Mesendoderm (in vitro differentiated cells): ENCODE data around the gene ZBTB24.

Experiments
- DNase-seq: peaks from one replicate; pipeline ENCODE4 v3.0.0; 2013
- H2AK5ac ChIP-seq: 2 replicates; pipeline ENCODE4 v1.6.1; 2013; ENCODE audit warnings: low read length, inconsistent platforms
- H2BK120ac ChIP-seq: 2 replicates; pipeline ENCODE4 v1.6.1; 2013; ENCODE audit warnings: low read depth, mild to moderate bottlenecking, low read length, moderate library complexity, mixed read lengths
- H2BK15ac ChIP-seq: replicated peaks from 2 replicates; pipeline ENCODE4 v1.6.1; 2013; ENCODE audit warnings: low read depth, mild to moderate bottlenecking, moderate library complexity
- H2BK5ac ChIP-seq: 2 replicates; pipeline ENCODE4 v1.6.1; 2013; ENCODE audit warnings: low read length, inconsistent platforms
- H3K18ac ChIP-seq: 2 replicates; pipeline ENCODE4 v1.6.1; 2013; ENCODE audit warnings: mild to moderate bottlenecking, low read length, mixed read lengths
- H3K23ac ChIP-seq: one replicate; pipeline ENCODE4 v1.6.1; 2013; ENCODE audit warnings: low read length
- H3K27ac ChIP-seq: 2 replicates; pipeline ENCODE4 v1.5.1; 2013; ENCODE audit warnings: low read depth, mild to moderate bottlenecking, inconsistent platforms, low read length, moderate library complexity
- H3K27me3 ChIP-seq: 2 replicates; pipeline ENCODE4 v1.6.1; 2013; ENCODE audit warnings: low read length, control low read depth, mild to moderate bottlenecking, inconsistent platforms; ENCODE audit not compliant: insufficient read depth, poor library complexity
- H3K36me3 ChIP-seq: 2 replicates; pipeline ENCODE4 v1.6.1; 2013; ENCODE audit warnings: low read length, inconsistent platforms; ENCODE audit not compliant: control insufficient read depth, insufficient read depth
- H3K4ac ChIP-seq: one replicate; pipeline ENCODE4 v1.6.1; 2013; ENCODE audit warnings: low read depth, mild to moderate bottlenecking, low read length, moderate library complexity
- H3K4me1 ChIP-seq: 2 replicates; pipeline ENCODE4 v1.6.1; 2013; ENCODE audit warnings: low read depth, low read length, inconsistent platforms; ENCODE audit not compliant: control insufficient read depth
- H3K4me2 ChIP-seq: 2 replicates; pipeline ENCODE4 v1.6.1; 2013; ENCODE audit warnings: low read length
- H3K4me3 ChIP-seq: 2 replicates; pipeline ENCODE4 v1.5.1; 2013; ENCODE audit warnings: mild to moderate bottlenecking, low read length
- H3K56ac ChIP-seq: one replicate; pipeline ENCODE4 v1.6.1; 2013; ENCODE audit warnings: low read length
- H3K79me1 ChIP-seq: 2 replicates; pipeline ENCODE4 v1.6.1; 2013; ENCODE audit warnings: low read length, inconsistent platforms
- H3K79me2 ChIP-seq: 2 replicates; pipeline ENCODE4 v1.6.1; 2013; ENCODE audit warnings: mild to moderate bottlenecking, low read length; ENCODE audit not compliant: control insufficient read depth, insufficient read depth
- H3K9ac ChIP-seq: 2 replicates; pipeline ENCODE4 v1.6.1; 2013; ENCODE audit warnings: low read length, inconsistent platforms
- H4K5ac ChIP-seq: one replicate; pipeline ENCODE4 v1.6.1; 2013; ENCODE audit warnings: low read length
- H4K8ac ChIP-seq: one replicate; pipeline ENCODE4 v1.6.1; 2013; ENCODE audit warnings: low read depth, mild to moderate bottlenecking, control low read depth, low read length, moderate library complexity
- WGBS: extraction: QIAGEN DNeasy Blood & Tissue Kit; methylation state at CpG from one replicate; pipeline ENCODE4 v1.1.7; 2013; ENCODE audit warnings: low lambda C conversion rate, missing lambda C conversion rate; ENCODE audit not compliant: insufficient coverage; ENCODE audit errors: extremely low coverage; 5-methylcytosine and 5-hydroxymethylcytosine counted together

The ZBTB24 gene

GRCh38 chr6:109474995-109475394 is 8.0 kb downstream of the ZBTB24 start:
- Histone ChIP-seq H3K4me2 (no peak overlapping the region), H3K27me3 (no peaks in the 10 kb centered on the region), H3K56ac (no peak overlapping the region), H3K4me1 (peaks cover 2% of the 10 kb centered on the region), H3K79me2 (peaks cover 26% of the 10 kb centered on the region), H3K27ac (no peak overlapping the region), H3K79me1 (peaks cover 33% of the 10 kb centered on the region), H3K4ac (no peak overlapping the region), H2BK5ac (no peak overlapping the region), H3K4me3 (no peak overlapping the region), H4K8ac (no peak overlapping the region), H3K36me3 (peaks cover 25% of the 10 kb centered on the region), H4K5ac (no peak overlapping the region), H2AK5ac (no peak overlapping the region), H3K23ac (no peak overlapping the region), H3K18ac (no peak overlapping the region), H2BK120ac (no peak overlapping the region), H2BK15ac (no peak overlapping the region), H3K9ac (no peak overlapping the region)
- no peak for DNase-seq
- no CpG with 5 or more reads among the region's 4 CpGs for WGBS

- Histone ChIP-seq H2BK15ac (no peak overlapping the region), H3K18ac (no peak overlapping the region), H3K36me3 (peaks cover 27% of the 10 kb centered on the region), H2AK5ac (no peak overlapping the region), H3K79me2 (peaks cover 14% of the 10 kb centered on the region), H3K27ac (no peak overlapping the region), H3K4me2 (no peak overlapping the region), H3K56ac (no peak overlapping the region), H3K79me1 (peaks cover 30% of the 10 kb centered on the region), H2BK5ac (no peak overlapping the region), H3K4ac (no peak overlapping the region), H3K27me3 (no peaks in the 10 kb centered on the region), H4K5ac (no peak overlapping the region), H4K8ac (no peak overlapping the region), H2BK120ac (no peak overlapping the region), H3K4me3 (no peak overlapping the region), H3K4me1 (peaks cover 2% of the 10 kb centered on the region), H3K23ac (no peak overlapping the region), H3K9ac (no peak overlapping the region)
- DNase-seq: no peak
- no CpG with 5 or more reads among the region's 3 CpGs for WGBS
These were observed 9.9 kb downstream of the ZBTB24 start for GRCh38 chr6:109473120-109473519.

- H3K9ac ChIP-seq: no peak overlapping the region
- no peak overlapping the region for H4K5ac ChIP-seq
These were observed 10.7 kb downstream of the ZBTB24 start for GRCh38 chr6:109472132-109472995.

GRCh38 chr6:109471105-109471810 is 11.8 kb downstream of the ZBTB24 start:
- no peak overlapping the region for H2BK5ac ChIP-seq
- no peak overlapping the region for H3K4ac ChIP-seq
- no peak overlapping the region for H3K18ac ChIP-seq
- no peak overlapping the region for H3K23ac ChIP-seq
- peaks cover 28% of the 10 kb centered on the region for H3K36me3 ChIP-seq
- no peak overlapping the region for H3K4me3 ChIP-seq
- H3K79me1 ChIP-seq: peaks cover 22% of the 10 kb centered on the region
- DNase-seq: no peak
- H3K27ac ChIP-seq: no peak overlapping the region
- no peaks in the 10 kb centered on the region for H3K27me3 ChIP-seq
- H4K5ac ChIP-seq: no peak overlapping the region
- H3K9ac ChIP-seq: no peak overlapping the region
- H4K8ac ChIP-seq: no peak overlapping the region
- H3K79me2 ChIP-seq: no peaks in the 10 kb centered on the region
- no peak overlapping the region for H3K4me2 ChIP-seq
- H2BK15ac ChIP-seq: no peak overlapping the region
- no peak overlapping the region for H2BK120ac ChIP-seq
- H2AK5ac ChIP-seq: no peak overlapping the region
- no CpG with 5 or more reads among the region's 5 CpGs for WGBS
- H3K4me1 ChIP-seq: no peaks in the 10 kb centered on the region
- no peak overlapping the region for H3K56ac ChIP-seq

More at GRCh38 chr6:109472132-109472995, 10.7 kb downstream of the ZBTB24 start:
- Histone ChIP-seq H3K36me3 (peaks cover 27% of the 10 kb centered on the region), H3K79me1 (peaks cover 27% of the 10 kb centered on the region), H2BK5ac (no peak overlapping the region), H3K23ac (no peak overlapping the region), H3K4me3 (no peak overlapping the region), H3K27me3 (no peaks in the 10 kb centered on the region), H3K4me1 (no peaks in the 10 kb centered on the region), H2AK5ac (no peak overlapping the region), H3K56ac (no peak overlapping the region), H4K8ac (no peak overlapping the region), H2BK15ac (no peak overlapping the region), H3K18ac (no peak overlapping the region), H3K4ac (no peak overlapping the region), H3K27ac (no peak overlapping the region), H3K4me2 (no peak overlapping the region), H3K79me2 (peaks cover 7% of the 10 kb centered on the region), H2BK120ac (no peak overlapping the region)
- no CpG with 5 or more reads among the region's 9 CpGs for WGBS
- no peak for DNase-seq

- H3K4ac ChIP-seq: no peak overlapping the region
- no peak overlapping the region for H2BK5ac ChIP-seq
- H3K79me1 ChIP-seq: peaks cover 22% of the 10 kb centered on the region
- no peak overlapping the region for H3K4me3 ChIP-seq
- no peaks in the 10 kb centered on the region for H3K27me3 ChIP-seq
- DNase-seq: no peak
- H3K9ac ChIP-seq: no peak overlapping the region
- H3K36me3 ChIP-seq: peaks cover 32% of the 10 kb centered on the region
- H3K56ac ChIP-seq: no peak overlapping the region
- no peak overlapping the region for H2BK15ac ChIP-seq
- H3K27ac ChIP-seq: no peak overlapping the region
- H2BK120ac ChIP-seq: no peak overlapping the region
- no peak overlapping the region for H3K23ac ChIP-seq
- H3K79me2 ChIP-seq: no peaks in the 10 kb centered on the region
- no peak overlapping the region for H4K8ac ChIP-seq
- H3K18ac ChIP-seq: no peak overlapping the region
- H2AK5ac ChIP-seq: no peak overlapping the region
- no peaks in the 10 kb centered on the region for H3K4me1 ChIP-seq
- H4K5ac ChIP-seq: no peak overlapping the region
- no CpG with 5 or more reads among the region's 5 CpGs for WGBS
- no peak overlapping the region for H3K4me2 ChIP-seq
These were observed 13.3 kb downstream of the ZBTB24 start for GRCh38 chr6:109469591-109470189.
